ENCODE data around the gene KCNH5. TPM values are rescaled to one million over a fixed set of nuclear protein-coding genes. Genes with fewer than 3 reads are reported as not detected.

KCNH5 gene
- total RNA-seq, 1 donor from 2014 or later, result not detected

- ATAC-seq (ENCODE audit: poor library complexity), result no peak
- intact Hi-C loops (cut with DNase I), result no loop called here
- DNase-seq, result no peak
Observed at GRCh38 chr14:63009495-63009894, 35.8 kb downstream of the KCNH5 start.

DNA sequence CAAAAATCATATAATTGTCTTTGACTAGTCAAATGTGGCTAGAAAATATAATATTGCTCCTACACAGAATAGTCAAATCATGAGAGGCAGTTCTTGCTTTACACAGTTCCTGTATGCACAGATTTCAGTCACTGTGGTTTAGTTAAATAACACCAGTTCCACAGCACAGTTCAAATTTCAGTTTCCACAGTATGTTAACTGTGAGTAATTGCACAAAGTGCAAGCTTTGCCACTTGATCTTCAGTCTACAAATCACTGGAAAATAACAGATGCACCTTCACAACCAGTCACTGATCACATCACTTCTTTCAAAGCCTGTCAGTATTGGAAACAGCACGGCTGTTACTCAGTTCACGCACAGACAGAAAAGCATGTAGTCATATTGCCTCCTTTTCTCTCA, 38.7 kb downstream of the KCNH5 start:
- DNase-seq (no peak), ATAC-seq (ENCODE audit: poor library complexity) (no peak)
- intact Hi-C loops (cut with DNase I), result no loop called here

DNA sequence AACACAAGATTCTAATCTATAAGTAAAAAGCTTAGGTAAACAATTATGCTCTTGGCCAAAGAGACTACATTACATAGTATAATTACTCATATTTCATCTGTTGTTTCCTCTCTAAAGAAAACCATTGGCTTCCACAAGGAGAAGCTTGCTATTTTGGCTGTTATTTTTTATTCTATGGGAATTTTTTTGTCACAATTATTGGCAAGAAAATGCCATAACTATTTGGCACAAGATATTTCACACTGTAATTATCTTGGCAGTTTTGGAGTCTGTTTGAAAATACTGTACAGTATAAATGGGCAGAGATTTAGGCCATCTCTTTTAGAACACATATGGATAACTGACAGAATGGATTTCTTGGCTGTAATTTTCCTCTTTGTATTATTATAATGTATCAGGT, 51.2 kb downstream of the KCNH5 start:
- DNase-seq (no peak), ATAC-seq (ENCODE audit: poor library complexity) (no peak)
- intact Hi-C loops (cut with DNase I), result no loop called here

DNA sequence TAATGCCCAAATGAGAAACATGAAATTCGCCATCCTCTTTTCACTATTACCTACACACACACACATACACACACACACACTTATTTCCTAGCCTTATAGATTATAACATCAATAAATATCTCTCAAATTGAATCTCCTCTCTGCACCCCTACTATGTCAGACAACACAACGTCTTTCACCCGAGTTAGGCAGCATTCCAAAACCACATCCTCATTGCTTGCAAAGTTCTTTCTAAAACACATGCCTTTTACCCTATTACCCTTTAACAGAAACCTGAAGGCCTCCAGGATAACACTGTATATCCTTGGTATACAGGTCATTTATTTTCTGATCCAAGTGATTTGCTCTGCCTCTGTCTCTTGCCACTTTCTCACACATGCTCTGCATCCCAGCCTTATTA, 56.3 kb downstream of the KCNH5 start:
- ATAC-seq (ENCODE audit: poor library complexity) (no peak), DNase-seq (no peak)
- intact Hi-C loops (cut with DNase I), result no loop called here

GRCh38 chr14:62983821-62984220, 61.4 kb downstream of the KCNH5 start:
- ATAC-seq (ENCODE audit: poor library complexity) (no peak), DNase-seq (no peak)
- intact Hi-C loops (cut with DNase I), result no loop called here

- no peak for ATAC-seq (ENCODE audit: poor library complexity)
- intact Hi-C loops (cut with DNase I), result no loop called here
- DNase-seq, result no peak
Observed at GRCh38 chr14:62980693-62981092, 64.6 kb downstream of the KCNH5 start.

DNA sequence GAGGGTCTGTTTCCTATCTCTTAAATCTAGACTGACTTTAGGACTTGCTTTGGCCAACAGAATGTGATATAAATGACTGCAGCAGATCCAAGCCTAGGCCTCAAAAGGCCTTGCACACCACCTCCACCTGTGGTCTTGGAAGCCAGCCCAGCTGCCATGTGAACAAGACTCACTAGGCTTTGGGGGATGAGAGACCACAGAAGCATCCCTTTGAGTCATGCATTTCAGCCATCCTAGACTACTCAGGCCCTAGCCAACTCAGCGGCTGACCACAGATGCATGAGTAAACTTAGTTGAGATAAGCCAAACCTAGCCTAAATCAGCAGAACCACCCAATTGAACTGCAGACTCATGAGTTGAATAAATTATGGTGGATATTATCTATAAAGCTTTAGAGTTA, 87.7 kb downstream of the KCNH5 start:
- intact Hi-C loops (cut with DNase I), result no loop called here
- ATAC-seq (ENCODE audit: poor library complexity) (no peak), DNase-seq (no peak)

- no peak for ATAC-seq (ENCODE audit: poor library complexity)
- intact Hi-C loops (cut with DNase I), result no loop called here
Observed at GRCh38 chr14:62956413-62956812, 88.8 kb downstream of the KCNH5 start.

DNA sequence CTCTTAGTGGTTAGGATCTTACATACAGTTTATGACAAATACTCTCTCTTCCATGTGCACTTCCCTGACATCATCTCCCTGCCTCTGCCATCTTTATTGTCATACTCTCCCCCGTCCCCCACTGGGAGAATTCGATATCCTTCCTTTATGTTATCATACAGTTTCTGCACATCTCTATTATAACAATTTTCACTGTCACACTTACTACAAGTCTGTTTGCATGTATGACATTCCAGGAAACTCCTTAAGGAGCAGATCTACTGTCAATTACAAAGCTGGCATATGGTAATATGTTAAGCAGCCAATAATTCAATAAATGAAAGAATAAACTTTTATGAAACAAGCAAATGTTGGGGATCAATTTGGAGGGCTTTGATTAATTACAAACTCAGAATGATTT, 91.1 kb downstream of the KCNH5 start:
- intact Hi-C loops (cut with DNase I), result no loop called here
- ATAC-seq (ENCODE audit: poor library complexity) (no peak), DNase-seq (no peak)

More at GRCh38 chr14:62956413-62956812, 88.8 kb downstream of the KCNH5 start:
- no peak for DNase-seq

GRCh38 chr14:62952226-62952625, 93.0 kb downstream of the KCNH5 start:
- intact Hi-C loops (cut with DNase I), result no loop called here
- DNase-seq, result no peak

GRCh38 chr14:62947301-62947700, 98.0 kb downstream of the KCNH5 start:
- ATAC-seq (ENCODE audit: poor library complexity), result no peak
- intact Hi-C loops (cut with DNase I), result no loop called here
- no peak for DNase-seq

More at GRCh38 chr14:62952226-62952625, 93.0 kb downstream of the KCNH5 start:
- ATAC-seq (ENCODE audit: poor library complexity), result no peak

- intact Hi-C loops (cut with DNase I), result no loop called here
- DNase-seq (no peak), ATAC-seq (ENCODE audit: poor library complexity) (no peak)
Observed at GRCh38 chr14:62946221-62946620, 99.0 kb downstream of the KCNH5 start.

- intact Hi-C loops (cut with DNase I), result no loop called here
- no peak for DNase-seq
- no peak for ATAC-seq (ENCODE audit: poor library complexity)
Observed at GRCh38 chr14:62943202-62943601, 102.1 kb downstream of the KCNH5 start.

DNA sequence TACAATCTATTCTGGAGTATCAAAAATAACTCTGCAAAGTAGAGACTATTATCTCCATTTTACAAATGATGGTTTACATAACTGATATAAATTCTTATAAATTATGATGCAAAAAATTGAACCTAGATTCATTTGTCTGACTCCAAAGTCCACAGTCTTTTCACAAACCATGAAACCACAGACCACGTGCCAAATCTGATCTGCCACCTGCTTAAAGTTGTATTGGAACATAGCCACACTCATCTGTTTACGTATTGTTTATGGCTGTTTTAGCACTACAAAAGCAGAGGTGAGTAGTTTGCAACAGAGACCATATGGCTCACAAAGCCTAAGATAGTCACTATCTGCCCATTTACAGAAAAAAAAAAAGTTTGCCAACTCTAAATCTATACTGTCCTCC, 105.3 kb downstream of the KCNH5 start:
- ATAC-seq (ENCODE audit: poor library complexity) (no peak), DNase-seq (no peak)
- intact Hi-C loops (cut with DNase I), result no loop called here

DNA sequence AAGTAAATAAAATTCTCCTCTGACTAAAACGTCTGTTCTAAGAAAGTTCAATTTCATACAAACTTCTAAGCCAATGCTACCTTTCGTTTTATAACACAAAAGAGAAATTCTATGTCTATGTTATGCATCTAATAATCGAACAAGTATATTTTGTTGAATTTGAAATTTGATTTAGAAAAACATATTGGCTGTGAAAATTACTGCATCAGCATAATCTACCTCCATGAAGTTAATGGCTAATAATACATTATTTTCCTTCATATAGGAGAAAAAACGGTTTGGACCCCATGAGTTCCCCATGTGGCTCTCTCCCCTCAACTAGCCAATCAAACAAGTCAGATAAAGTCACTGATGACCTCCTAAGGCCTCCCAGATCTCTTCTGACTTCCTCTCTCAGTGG, 106.5 kb downstream of the KCNH5 start:
- DNase-seq (no peak), ATAC-seq (ENCODE audit: poor library complexity) (no peak)
- intact Hi-C loops (cut with DNase I), result no loop called here

DNA sequence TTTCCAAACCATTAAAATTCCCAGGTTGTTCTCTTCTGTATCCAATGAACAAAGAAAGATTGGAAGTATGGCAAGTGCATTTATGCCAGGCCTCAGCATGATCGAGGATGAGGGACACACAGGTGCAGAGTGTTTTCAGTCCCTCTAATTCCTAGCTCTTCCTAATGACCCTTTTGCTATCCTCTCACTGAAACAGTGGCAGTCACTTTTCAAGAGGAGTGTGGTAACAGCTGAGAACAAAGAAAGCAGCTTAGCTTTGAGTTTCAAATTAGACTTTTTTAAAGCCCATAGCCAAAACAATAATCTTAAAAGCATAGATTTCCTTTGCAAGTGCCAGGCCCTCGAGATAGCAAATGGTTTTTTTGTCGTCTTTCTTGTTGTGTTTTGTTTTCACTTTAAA, 110.8 kb downstream of the KCNH5 start:
- ATAC-seq (ENCODE audit: poor library complexity) (no peak), DNase-seq (no peak)
- intact Hi-C loops (cut with DNase I), result no loop called here

DNA sequence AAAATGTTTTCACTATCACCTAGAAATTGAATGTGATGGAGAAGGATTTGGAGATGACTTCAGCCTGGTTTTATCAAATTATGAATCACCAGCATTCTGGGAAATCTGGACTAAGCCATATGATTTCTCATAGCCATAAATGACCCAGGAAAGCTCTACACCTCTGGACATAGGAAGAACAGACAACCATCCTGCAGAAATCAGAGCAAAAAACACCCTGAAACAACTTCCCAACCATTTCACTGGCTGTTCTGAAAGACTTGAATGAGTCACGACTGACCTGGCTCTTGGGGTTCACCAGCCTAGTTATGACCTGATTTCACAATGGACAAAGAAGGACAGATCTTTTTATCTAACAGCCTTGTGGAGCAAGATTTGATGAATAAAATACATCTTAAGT, 123.8 kb downstream of the KCNH5 start:
- DNase-seq, result no peak
- intact Hi-C loops (cut with DNase I), result no loop called here
- ATAC-seq (ENCODE audit: poor library complexity), result no peak

GRCh38 chr14:62916551-62916950, 128.7 kb downstream of the KCNH5 start:
- ATAC-seq (ENCODE audit: poor library complexity), result no peak
- intact Hi-C loops (cut with DNase I), result no loop called here
- no peak for DNase-seq

DNA sequence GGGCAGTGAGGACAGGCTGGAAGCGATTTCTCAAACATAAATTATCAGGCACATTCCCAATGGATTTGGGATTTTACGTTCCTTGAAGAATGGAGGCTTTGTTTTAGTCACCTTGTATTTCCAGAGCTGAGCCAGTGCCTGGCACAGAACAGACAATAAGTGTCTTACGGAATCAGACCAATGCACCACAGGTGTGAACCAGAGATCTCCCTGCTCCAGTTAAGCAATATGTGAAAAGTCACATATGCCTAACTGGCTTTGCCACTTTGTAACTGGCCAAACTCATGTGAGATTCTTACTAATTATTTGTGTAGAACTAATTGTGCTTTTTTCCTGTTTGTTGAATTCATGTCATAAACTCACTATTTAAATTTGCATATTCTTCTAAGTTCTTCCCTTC, 130.4 kb downstream of the KCNH5 start:
- intact Hi-C loops (cut with DNase I), result no loop called here
- no peak for ATAC-seq (ENCODE audit: poor library complexity)
- DNase-seq, result no peak

DNA sequence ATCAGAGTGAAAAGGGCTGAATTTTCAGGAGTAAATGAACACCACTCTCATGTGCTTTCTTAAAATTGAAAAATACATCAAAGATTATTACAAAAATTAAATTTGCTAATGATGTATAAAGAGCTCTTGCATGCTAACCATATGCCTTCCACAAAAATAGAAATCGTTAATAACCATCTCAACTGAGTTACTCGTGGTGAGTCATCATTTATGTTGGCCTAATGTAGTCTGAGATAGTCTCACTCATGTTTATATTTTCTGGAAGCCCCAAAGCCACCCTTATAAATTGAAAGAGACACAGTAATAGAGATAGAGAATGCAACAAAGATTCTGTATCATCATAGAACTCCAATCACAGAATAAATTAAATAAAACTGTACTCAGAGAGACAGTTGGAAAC, 131.2 kb downstream of the KCNH5 start:
- DNase-seq (no peak), ATAC-seq (ENCODE audit: poor library complexity) (no peak)
- intact Hi-C loops (cut with DNase I), result no loop called here

DNA sequence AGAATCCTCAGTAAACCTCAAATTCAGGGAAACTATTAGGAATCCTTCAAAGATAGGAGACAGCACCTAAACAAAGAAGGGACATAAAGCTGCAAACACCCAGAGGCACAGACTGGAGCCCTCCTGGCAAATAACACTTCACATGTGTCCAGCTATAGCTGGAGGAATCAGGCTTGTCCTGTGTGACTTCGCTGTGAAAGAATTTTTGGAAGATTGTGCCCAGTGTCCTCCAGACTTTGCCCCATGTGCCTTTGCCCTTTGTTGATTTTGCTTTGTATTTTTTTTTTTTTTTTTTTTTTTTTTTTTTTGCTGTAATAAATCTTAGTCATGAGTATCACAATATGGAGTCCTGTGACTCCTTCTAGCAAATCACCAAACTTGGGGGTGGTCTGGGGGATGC, 136.8 kb downstream of the KCNH5 start:
- intact Hi-C loops (cut with DNase I), result no loop called here
- ATAC-seq (ENCODE audit: poor library complexity) (no peak), DNase-seq (no peak)

GRCh38 chr14:62905566-62905965, 139.7 kb downstream of the KCNH5 start:
- DNase-seq (no peak), ATAC-seq (ENCODE audit: poor library complexity) (no peak)
- intact Hi-C loops (cut with DNase I), result no loop called here
